ENCODE measurements around the gene CAB39L.

The CAB39L gene

DNA sequence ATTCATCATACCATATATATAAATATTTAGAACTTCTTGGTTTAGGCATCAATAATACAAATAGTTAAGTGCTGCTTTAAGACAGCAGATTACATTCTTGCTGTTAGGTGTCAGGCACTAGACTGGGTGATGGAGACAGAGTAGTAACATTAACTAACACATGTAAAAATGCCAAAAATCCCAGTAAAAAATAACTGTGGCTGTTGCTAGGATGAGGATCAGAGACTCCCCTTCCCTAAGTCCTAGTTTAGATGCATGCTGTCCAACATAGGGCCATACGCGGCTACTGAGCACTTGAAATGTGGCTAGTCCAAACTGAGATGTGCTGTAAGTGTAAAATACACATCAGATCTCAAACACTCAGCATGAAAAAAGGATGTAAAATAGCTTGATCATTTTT is 101.4 kb downstream of the CAB39L start:
- no peak for DNase-seq (ENCODE audit: low read depth)
- TF ChIP-seq, protein P1, sequence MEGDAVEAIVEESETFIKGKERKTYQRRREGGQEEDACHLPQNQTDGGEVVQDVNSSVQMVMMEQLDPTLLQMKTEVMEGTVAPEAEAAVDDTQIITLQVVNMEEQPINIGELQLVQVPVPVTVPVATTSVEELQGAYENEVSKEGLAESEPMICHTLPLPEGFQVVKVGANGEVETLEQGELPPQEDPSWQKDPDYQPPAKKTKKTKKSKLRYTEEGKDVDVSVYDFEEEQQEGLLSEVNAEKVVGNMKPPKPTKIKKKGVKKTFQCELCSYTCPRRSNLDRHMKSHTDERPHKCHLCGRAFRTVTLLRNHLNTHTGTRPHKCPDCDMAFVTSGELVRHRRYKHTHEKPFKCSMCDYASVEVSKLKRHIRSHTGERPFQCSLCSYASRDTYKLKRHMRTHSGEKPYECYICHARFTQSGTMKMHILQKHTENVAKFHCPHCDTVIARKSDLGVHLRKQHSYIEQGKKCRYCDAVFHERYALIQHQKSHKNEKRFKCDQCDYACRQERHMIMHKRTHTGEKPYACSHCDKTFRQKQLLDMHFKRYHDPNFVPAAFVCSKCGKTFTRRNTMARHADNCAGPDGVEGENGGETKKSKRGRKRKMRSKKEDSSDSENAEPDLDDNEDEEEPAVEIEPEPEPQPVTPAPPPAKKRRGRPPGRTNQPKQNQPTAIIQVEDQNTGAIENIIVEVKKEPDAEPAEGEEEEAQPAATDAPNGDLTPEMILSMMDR (IDR thresholded peaks at IDR 0.05; ENCODE audit: control insufficient read depth, insufficient read depth, low read depth, low read length, missing control alignments) = no peak
- no peak overlapping the region for H3K4me3 ChIP-seq (ENCODE audit: control insufficient read depth, low read depth, low read length)

DNA sequence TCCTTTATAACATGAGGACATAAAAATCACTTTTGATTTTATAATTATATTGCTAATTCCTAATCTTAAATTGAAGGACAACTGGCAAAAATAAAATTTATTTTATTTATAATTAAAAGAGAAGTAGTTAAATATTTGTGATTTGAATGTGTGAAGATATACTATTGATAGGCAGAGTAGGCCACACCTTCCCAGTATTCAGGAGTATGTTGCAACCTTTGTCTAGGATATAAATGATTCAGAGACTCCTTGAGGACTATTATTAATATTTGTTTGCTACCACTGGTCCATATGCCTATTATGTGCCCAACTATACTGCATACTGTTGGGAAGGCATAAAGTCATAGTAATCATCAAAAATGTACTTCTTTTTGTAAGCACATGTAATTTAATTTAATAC is 101.9 kb downstream of the CAB39L start:
- H3K4me3 ChIP-seq (ENCODE audit: control insufficient read depth, low read depth, low read length) = no peak overlapping the region
- TF ChIP-seq, protein P1 (IDR thresholded peaks at IDR 0.05; ENCODE audit: control insufficient read depth, insufficient read depth, low read depth, low read length, missing control alignments) = no peak
- DNase-seq (ENCODE audit: low read depth) = no peak

DNA sequence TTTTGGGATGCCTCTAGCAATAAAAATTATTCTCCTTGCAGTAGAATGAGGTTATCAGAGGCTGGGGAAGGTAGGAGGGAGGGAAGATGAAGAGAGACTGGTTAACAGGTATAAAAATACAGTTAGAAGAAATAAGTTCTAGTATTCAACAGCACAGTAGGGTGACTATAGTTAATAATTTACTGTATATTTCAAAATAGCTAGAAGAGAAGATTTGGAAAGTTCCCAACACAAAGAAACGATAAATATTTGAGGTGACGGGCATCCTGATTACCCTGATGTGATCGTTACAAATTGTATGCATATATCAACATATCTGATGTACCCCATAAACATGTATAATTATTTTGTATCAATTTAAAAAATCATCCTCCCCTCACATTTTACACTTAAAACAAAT is 102.3 kb downstream of the CAB39L start:
- DNase-seq (ENCODE audit: low read depth) = no peak
- no peak overlapping the region for H3K4me3 ChIP-seq (ENCODE audit: control insufficient read depth, low read depth, low read length)
- TF ChIP-seq, protein P1 (IDR thresholded peaks at IDR 0.05; ENCODE audit: control insufficient read depth, insufficient read depth, low read depth, low read length, missing control alignments) = no peak

DNA sequence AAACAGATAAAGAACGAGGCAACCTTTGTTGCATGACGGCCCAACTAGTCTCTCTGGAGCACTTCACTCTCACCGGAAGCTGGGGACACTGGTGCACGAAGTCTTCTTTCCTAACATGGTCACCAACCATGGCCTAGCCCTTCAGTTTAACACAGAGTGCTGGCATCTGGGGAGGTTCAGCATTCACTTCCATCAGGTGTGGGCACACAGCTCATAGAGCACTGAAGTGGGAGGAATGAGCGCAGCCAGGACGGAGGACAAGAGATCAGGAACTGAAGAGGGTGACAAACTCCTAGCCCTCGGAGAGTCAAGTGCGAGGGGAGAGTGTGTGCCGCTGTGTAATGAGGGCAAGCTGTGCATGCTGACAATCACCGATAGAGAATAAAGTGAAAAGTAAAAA is 103.7 kb downstream of the CAB39L start:
- DNase-seq (ENCODE audit: low read depth) = no peak
- TF ChIP-seq, protein P1 (IDR thresholded peaks at IDR 0.05; ENCODE audit: control insufficient read depth, insufficient read depth, low read depth, low read length, missing control alignments) = no peak
- no peak overlapping the region for H3K4me3 ChIP-seq (ENCODE audit: control insufficient read depth, low read depth, low read length)

DNA sequence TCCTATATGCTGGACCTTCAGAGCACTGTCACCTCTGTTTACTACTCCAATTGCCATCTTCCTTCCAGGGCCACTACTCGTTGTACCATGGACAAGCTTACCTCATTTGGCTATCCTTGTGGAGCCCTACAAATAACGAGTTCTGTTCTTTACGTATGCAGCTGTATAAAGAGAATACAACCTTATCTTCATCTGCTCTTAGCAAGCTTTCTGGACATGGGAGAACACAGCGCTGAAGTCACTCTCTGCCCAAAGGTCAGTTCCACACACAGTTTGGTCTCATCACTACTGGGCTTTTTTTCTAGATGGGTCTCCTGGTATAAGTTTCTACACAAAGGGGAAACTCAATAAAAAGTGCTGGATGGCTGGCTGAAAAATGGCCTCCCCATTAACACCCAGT is 107.2 kb downstream of the CAB39L start:
- no peak overlapping the region for H3K4me3 ChIP-seq (ENCODE audit: control insufficient read depth, low read depth, low read length)
- TF ChIP-seq, protein P1 (IDR thresholded peaks at IDR 0.05; ENCODE audit: control insufficient read depth, insufficient read depth, low read depth, low read length, missing control alignments) = no peak
- no peak for DNase-seq (ENCODE audit: low read depth)

DNA sequence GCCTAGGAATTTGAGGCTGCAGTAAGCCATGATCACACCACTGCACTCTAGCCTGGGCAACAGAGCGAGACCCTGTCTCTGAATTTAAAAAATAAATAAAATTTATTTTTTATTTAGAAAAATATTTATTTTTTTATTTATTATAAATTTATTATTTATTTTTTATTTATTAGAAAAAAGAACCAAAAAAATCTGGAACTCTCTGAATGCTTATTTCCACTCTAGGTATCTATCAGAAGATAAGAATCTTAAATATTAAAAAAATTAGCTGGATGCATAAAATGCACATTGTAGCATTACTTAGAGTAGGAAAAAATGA is 113.4 kb downstream of the CAB39L start:
- TF ChIP-seq, protein P1 (IDR thresholded peaks at IDR 0.05; ENCODE audit: control insufficient read depth, insufficient read depth, low read depth, low read length, missing control alignments) = no peak
- no peak overlapping the region for H3K4me3 ChIP-seq (ENCODE audit: control insufficient read depth, low read depth, low read length)
- DNase-seq (ENCODE audit: low read depth) = no peak

All from AG09309 (cell line).